Thymus (tissue), 11 donors: Measurements from ENCODE around the gene SPATA2. TPM values are rescaled to one million over a fixed set of nuclear protein-coding genes. Genes with fewer than 3 reads are reported as not detected.

Source experiments
- DNase-seq, 9 donors: peaks; one replicate each; pipeline ENCODE4 v3.0.0-alpha.2; 2013; ENCODE audit warnings: low spot score in 9 of 9, low read depth in 6 of 9, missing footprints in 1 of 9
- H3K27ac ChIP-seq, 2 donors: one replicate each; pipeline ENCODE4 v1.5.1; 2013; ENCODE audit warnings: control low read depth in 1 of 2, low read depth in 1 of 2, low read length in 1 of 2, mild to moderate bottlenecking in 1 of 2, moderate library complexity in 1 of 2
- H3K27me3 ChIP-seq, 2 donors: one replicate each; pipeline ENCODE4 v1.5.1; 2013; ENCODE audit warnings: low read length in 1 of 2; ENCODE audit not compliant: control insufficient read depth in 2 of 2, insufficient read depth in 1 of 2
- H3K36me3 ChIP-seq, 2 donors: one replicate each; pipeline ENCODE4 v1.5.1; 2013; ENCODE audit warnings: low read length in 1 of 2, mild to moderate bottlenecking in 1 of 2, moderate library complexity in 1 of 2; ENCODE audit not compliant: control insufficient read depth in 2 of 2, insufficient read depth in 2 of 2
- H3K4me1 ChIP-seq, 2 donors: one replicate each; pipeline ENCODE4 v1.5.1; 2013; ENCODE audit warnings: low read length in 2 of 2; ENCODE audit not compliant: control insufficient read depth in 2 of 2, insufficient read depth in 2 of 2
- H3K4me3 ChIP-seq, 2 donors: one replicate each; pipeline ENCODE4 v1.5.1; 2013; ENCODE audit warnings: low read length in 2 of 2, control low read depth in 1 of 2, mild to moderate bottlenecking in 1 of 2
- H3K9me3 ChIP-seq, 2 donors: one replicate each; pipeline ENCODE4 v1.5.1; 2013; ENCODE audit warnings: low read length in 1 of 2, mild to moderate bottlenecking in 1 of 2; ENCODE audit not compliant: control insufficient read depth in 2 of 2, insufficient read depth in 1 of 2
- WGBS: extraction: QIAGEN DNeasy Blood & Tissue Kit; methylation state at CpG from one replicate; pipeline ENCODE4 v1.1.7; 2013; 5-methylcytosine and 5-hydroxymethylcytosine counted together
- polyA plus RNA-seq: library from polyadenylated mRNA; stranded (reverse); fragments of 200-250 nt; gene quantifications from one replicate; pipeline ENCODE4 v1.2.3, GENCODE V29; 2013
- total RNA-seq: library from RNA; stranded (reverse); fragments of 120-200 nt; gene quantifications from one replicate; pipeline ENCODE4 v1.2.4, GENCODE V29; 2013
- donor health status: healthy.

The SPATA2 gene
- total and polyA plus RNA-seq, 2 donors: 1.7 to 3.3 TPM

DNA sequence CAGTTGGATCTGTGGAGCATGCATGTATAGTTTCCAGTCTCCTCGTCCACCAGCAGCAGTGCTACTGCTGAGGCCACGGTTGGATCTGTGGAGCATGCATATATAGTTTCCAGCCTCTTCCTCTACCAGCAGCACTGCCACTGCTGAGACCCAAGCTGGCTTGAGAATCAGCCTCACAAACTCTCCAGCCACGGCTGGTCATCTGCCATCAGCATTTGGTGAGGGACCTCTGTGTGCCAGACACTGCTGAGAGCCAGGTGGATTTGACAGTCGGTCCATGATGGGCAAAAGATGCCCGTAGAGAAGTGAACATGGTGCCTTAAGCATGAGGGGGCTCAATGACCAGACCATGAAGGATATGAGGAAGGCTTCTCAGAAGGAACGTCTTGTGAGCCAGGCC is 56.3 kb downstream of the SPATA2 start:
- no peak overlapping the region for H3K27ac ChIP-seq
- H3K36me3 ChIP-seq: peaks cover 17 to 30% of the 10 kb centered on the region in 2 donors
- DNase-seq: no peak
- no peaks in the 10 kb centered on the region for H3K9me3 ChIP-seq
- H3K27me3 ChIP-seq: no peaks in the 10 kb centered on the region
- H3K4me1 ChIP-seq: peaks cover 0 to 4% of the 10 kb centered on the region in 2 donors
- no peak overlapping the region for H3K4me3 ChIP-seq
- WGBS: 96% methylated on average over 6 of the region's 6 CpGs

DNA sequence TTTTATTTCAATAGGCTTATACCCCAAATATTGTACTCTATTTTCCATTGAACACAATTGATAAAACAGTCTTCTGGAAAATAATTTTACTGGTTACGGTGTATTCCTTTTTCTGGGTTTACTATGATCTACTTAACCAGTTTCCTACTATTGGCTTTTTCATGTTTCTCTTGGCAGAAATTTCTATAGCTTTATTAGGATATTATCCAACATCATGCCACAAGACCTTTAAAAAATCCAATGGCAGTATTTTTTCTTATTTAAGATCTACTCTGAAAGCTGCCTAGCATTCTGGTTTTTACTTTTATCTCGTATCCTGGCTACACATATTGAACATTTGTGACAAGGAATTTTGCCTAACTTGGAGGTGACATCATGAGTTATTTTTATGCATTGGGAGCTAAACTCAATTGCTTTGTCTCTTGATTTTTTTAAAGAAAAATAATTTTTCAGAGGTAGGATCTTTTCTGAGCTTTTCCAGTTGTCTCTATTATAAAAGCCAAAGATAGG is 57.2 kb downstream of the SPATA2 start:
- H3K27ac ChIP-seq: no peak overlapping the region

DNA sequence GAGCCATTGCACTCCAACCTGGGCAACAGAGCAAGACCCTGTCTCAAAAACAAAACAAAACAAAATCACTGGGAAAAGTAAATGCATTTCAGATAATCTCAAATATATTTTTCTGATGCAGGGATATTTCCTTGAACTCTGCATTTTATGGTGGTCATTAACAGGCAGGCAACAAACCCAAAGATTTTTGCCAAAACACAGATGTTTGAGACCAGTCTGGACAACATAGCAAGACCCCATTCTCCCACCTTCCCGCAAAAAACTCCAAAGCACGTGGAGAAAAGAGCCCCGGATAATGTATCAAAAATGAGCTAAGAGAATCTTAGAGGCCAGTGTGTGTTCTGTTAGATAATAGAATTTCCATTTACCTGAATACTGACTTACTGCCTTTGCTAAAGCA is 58.4 kb downstream of the SPATA2 start:
- WGBS: 98% methylated on average over 3 of the region's 3 CpGs
- Histone ChIP-seq H3K27me3 (no peaks in the 10 kb centered on the region), H3K36me3 (peaks cover 18 to 37% of the 10 kb centered on the region in 2 donors), H3K4me1 (peaks cover 0 to 11% of the 10 kb centered on the region in 2 donors), H3K4me3 (no peak overlapping the region), H3K27ac (no peak overlapping the region), H3K9me3 (no peaks in the 10 kb centered on the region)
- no peak for DNase-seq

More for the DNA sequence above, 57.2 kb downstream of the SPATA2 start:
- H3K9me3 ChIP-seq: no peaks in the 10 kb centered on the region
- H3K4me1 ChIP-seq: peaks cover 0 to 11% of the 10 kb centered on the region in 2 donors
- DNase-seq: no peak
- H3K4me3 ChIP-seq: no peak overlapping the region
- peaks cover 20 to 38% of the 10 kb centered on the region in 2 donors for H3K36me3 ChIP-seq
- WGBS: 98% methylated on average over 2 of the region's 2 CpGs
- no peaks in the 10 kb centered on the region for H3K27me3 ChIP-seq

DNA sequence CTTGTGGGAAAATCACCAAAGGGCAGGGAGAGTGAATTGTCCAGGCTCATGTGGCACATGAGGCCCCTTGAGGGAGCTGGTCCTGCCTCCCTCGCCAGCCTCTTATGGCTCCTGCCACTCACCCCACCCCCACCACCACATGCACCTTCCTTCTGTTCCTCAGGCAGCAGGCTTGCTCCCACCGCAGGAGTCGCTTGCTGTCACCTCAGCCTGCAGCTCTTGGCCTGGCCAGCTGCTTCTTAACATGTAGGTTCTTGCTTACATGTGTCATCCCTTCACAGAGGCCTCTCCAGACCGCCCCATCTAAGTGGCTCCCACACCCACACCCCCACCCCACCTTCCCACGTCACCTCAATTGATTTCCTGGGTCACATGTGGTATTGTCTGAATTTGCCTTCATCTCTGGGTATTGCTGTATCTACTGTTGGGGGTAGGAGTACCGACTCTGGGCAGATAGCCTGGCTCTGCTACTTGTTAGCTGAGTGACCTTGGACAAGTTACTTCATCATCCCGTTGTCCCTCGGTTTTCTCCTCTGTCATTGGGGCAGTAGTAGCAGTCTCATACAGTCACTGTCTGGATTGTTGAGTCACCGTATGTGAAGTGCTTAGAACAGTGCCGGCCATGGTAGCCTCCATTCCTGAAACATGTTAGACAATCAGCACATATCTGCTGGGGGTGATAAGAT is 61.0 kb downstream of the SPATA2 start:
- 97% methylated on average over 10 of the region's 10 CpGs for WGBS
- Histone ChIP-seq H3K4me3 (no peak overlapping the region), H3K9me3 (no peaks in the 10 kb centered on the region), H3K27me3 (no peaks in the 10 kb centered on the region), H3K36me3 (peaks cover 36 to 50% of the 10 kb centered on the region in 2 donors), H3K4me1 (peaks cover 0 to 18% of the 10 kb centered on the region in 2 donors), H3K27ac (no peak overlapping the region)
- no peak for DNase-seq

DNA sequence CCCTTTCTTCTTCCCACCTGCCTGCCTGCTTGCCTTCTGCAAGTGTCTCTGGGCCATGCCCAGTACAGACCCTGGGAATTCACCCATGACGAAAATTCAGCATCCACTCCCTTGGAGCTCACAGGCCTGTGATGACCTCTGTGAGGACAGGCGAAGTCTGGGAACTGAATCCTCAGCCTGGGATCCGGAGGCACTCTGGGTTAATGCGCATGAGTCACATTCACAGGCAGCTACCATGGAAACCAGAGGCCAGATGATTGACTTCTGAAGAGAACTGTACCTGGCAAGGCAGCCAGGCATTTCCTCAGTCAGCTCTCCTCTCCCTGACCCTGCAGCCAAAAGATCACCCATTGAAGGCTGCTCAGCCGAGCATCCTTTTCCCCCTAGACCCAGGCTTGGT is 61.7 kb downstream of the SPATA2 start:
- Histone ChIP-seq H3K4me1 (peaks cover 0 to 15% of the 10 kb centered on the region in 2 donors), H3K9me3 (no peaks in the 10 kb centered on the region), H3K4me3 (no peak overlapping the region), H3K27me3 (no peaks in the 10 kb centered on the region), H3K27ac (no peak overlapping the region), H3K36me3 (peaks cover 39 to 51% of the 10 kb centered on the region in 2 donors)
- WGBS: 95% methylated on average over 5 of the region's 5 CpGs
- DNase-seq: no peak

Other genes with a start within 250 kb of the SPATA2 start
- 6.8 TPM for gene B4GALT5, start 201.7 kb downstream of the SPATA2 start, total RNA-seq
- 10.9 TPM for gene B4GALT5, start 201.7 kb downstream of the SPATA2 start, polyA plus RNA-seq
- 3.9 TPM for gene SLC9A8, start 102.7 kb downstream of the SPATA2 start, total RNA-seq
- gene SLC9A8, start 102.7 kb downstream of the SPATA2 start, polyA plus RNA-seq: 14.1 TPM
- gene RNF114, start 20.9 kb upstream of the SPATA2 start, total RNA-seq: 40.8 TPM
- gene RNF114, start 20.9 kb upstream of the SPATA2 start, polyA plus RNA-seq: 60.8 TPM
- gene SNAI1, start 67.5 kb upstream of the SPATA2 start, total RNA-seq: 0.33 TPM
- gene SNAI1, start 67.5 kb upstream of the SPATA2 start, polyA plus RNA-seq: 5.5 TPM
- gene UBE2V1, start 197.6 kb upstream of the SPATA2 start, total RNA-seq: 33.8 TPM
- gene UBE2V1, start 197.6 kb upstream of the SPATA2 start, polyA plus RNA-seq: 81.3 TPM
- gene PEDS1, start 238.2 kb upstream of the SPATA2 start, total RNA-seq: 18.2 TPM
- 26.5 TPM for gene PEDS1, start 238.2 kb upstream of the SPATA2 start, polyA plus RNA-seq